NCI-H524 treated with DMSO at 0.1 percent for 48 hours (cell line): ENCODE results near the gene MICA.
"Not testable (repeated sequence)": the region's sequence is repeated elsewhere in the genome, so short reads cannot be mapped to it uniquely, and the experiment has no call there.

Experiments used
- DNase-seq: peaks from one replicate; lab custom pipeline; 2025; lab: John Stamatoyannopoulos, UW

Gene MICA

DNA sequence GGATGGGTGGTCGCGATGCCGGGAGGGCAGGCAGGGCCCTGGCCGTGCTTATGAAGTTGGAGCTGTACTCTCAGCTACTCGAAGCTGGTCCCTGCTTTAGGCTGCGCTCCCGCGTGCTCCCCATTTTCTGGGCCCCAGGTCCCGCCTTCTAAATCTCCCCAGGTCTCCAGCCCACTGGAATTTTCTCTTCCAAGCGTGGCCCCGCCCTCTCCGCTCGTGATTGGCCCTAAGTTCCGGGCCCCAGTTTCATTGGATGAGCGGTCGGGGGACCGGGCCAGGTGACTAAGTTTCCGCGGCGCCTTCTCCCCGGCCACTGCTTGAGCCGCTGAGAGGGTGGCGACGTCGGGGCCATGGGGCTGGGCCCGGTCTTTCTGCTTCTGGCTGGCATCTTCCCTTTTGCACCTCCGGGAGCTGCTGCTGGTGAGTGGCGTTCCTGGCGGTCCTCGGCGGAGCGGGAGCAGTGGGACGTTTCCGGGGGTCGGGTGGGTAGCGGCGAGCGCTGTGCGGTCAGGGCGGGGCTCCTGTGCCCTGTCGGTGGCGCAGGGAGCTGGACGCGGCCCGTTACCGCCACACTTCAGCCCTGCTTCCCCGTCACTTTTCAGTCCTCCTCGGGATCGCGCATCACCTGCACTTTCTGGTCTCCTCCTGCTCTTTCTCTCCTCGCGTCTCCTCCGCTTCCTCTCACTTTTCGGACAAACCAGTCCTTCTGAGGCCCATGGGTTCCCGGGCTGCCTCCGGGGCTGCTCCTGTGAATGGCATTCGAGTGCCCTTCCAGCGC lies at the start of gene MICA:
Gene MICA, plus strand, starts transcription at position 313 of the 778 bp plus-strand sequence. Its CDS starts 38 bp downstream, at position 351.
- DNase-seq: no peak

DNA sequence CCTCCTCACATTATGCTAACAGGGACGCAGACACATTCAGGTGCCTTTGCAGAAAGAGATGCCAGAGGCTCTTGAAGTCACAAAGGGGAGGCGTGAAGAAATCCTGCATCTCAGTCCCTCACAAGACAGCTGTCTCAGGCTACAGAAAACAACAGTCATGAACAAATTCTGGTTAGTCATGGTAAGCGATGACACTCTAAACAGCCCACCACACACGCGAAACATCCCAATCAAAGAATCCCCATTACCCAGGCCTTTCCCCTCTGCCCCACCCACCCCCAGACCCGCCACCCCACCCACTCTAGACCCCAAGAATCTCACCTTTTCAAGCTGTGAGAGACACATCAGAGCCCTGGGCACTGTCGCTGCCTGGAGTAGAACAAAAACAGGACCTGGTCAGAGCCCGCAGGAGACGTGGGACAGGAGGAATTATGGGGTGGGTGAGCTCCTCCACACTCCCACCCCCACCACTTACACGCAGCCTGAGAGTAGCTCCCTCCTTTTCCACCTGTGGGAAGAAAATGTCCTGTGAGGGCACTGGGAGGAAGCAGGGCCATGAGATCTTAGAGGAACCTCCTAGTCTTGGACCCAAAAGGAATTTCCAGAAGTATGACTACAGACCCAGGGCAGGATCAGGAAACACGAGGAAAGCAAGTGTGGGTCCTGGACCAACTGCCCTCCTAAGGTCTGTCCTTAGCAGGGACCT lies 49.1 kb upstream of the MICA start:
- no peak for DNase-seq

DNA sequence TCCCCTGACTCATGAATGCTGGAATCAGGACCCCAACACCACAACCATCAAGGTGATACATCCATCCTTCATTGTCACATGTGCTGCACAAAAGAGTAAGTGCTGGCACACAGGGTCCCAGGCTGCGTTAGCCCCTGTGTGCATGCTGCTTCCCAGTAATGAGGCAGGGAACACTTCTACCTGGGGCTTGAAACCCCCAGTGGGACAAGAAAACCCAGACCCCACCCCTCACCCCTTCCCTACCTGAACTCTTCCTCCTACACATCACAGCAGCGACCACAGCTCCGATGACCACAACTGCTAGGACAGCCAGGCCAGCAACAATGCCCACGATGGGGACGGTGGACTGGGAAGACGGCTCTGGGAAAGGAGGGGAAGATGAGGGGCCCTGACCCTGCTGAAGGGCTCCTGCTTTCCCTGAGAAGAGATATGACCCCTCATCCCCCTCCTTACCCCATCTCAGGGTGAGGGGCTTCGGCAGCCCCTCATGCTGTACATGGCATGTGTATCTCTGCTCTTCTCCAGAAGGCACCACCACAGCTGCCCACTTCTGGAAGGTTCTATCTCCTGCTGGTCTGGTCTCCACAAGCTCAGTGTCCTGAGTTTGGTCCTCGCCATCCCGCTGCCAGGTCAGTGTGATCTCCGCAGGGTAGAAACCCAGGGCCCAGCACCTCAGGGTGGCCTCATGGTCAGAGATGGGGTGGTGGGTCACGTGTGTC lies 48.4 kb upstream of the MICA start:
- DNase-seq: no peak

DNA sequence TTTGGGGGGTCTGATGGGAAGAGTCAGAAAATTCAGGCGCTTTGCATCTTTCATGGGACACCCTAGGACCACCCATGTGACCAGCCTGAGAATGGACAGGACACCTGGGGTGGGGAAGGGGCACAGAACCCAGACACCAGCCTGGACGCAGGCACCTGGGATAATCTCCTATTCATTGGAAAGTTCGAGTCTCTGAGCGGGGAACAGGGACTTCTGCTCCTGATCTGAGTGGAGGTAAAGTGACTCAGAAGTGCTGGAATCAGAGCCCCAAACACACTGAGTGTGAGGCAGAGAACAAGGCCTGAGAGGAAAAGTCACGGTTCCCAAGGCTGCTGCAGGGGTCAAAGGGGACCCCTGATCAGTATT lies 47.8 kb upstream of the MICA start:
- no peak for DNase-seq

DNA sequence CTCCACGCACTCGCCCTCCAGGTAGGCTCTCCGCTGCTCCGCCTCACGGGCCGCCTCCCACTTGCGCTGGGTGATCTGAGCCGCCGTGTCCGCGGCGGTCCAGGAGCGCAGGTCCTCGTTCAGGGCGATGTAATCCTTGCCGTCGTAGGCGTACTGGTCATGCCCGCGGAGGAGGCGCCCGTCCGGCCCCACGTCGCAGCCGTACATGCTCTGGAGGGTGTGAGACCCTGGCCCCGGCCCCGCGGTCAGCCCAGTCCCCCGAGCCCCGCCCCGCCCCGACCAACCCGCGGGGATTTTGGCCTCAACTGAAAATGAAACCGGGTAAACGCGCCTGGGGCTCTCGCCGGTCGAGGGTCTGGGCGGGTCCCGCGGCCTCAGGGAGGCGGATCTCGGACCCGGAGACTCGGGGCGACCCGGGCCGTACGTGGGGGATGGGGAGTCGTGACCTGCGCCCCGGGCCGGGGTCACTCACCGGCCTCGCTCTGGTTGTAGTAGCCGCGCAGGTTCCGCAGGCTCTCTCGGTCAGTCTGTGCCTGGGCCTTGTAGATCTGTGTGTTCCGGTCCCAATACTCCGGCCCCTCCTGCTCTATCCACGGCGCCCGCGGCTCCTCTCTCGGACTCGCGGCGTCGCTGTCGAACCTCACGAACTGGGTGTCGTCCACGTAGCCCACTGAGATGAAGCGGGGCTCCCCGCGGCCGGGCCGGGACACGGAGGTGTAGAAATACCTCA lies 47.0 kb upstream of the MICA start:
- DNase-seq: no peak

DNA sequence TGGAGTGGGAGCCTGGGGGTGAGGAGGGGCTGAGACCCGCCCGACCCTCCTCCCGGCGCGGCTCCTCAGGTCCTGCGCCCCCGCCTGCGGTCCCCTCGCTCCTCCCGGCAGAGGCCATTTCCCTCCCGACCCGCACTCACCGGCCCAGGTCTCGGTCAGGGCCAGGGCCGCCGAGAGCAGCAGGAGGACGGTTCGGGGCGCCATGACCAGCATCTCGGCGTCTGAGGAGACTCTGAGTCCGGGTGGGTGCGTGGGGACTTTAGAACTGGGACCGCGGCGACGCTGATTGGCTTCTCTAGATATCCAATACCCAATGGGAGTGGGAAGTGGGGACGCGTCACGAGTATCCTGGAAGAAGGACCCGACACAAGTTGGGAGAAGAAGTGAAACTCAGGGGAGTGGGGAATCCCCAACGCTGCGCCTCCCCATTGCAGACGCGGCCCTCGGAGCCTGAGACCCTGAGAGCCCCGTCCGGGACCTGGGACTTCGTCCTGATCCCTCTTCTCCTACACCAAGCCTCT lies 46.4 kb upstream of the MICA start, which contains the start of gene HLA-B:
Gene HLA-B, minus strand, starts transcription at position 234 of the 521 bp plus-strand sequence. Its CDS starts 21 bp downstream, at position 213.
- DNase-seq: no peak

DNA sequence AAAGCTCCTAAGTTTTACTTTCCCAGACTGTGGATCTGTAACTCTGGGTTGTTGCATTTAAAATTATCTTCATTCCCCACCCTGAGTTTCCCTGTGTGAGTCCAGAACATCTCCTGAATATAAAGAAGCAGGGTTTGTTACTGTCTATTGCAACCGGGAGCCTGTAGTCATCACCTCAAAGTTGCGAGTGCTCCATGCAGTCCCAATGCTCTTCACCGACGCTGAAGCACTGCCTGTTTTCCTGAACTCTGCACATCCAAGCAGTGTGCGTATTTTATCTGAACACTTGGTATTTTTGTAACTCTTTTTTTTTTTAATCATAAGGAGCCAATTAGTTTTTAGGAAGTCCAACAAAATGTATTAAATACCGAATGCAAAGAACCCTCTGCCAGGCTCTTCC lies 45.5 kb upstream of the MICA start:
- DNase-seq: no peak

DNA sequence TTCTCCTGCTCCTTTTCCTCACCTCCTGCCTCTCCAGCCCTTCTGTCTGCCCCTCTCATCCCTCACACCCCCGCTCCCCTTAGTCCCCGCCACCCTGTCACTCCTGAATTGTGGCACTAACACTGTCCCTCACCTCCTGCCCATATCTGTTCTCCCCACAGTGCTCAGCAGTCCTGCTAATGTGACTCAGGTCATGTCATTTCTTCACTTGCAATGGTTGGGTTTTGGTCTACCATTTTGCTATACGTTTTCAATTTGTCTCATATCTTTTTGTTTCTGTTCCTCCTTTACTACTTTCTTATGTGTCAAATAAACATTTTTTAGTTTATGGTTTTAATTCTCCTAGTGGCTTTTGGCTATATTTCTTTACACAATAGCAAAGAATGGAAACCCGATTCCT lies 45.1 kb upstream of the MICA start:
- DNase-seq: no peak

DNA sequence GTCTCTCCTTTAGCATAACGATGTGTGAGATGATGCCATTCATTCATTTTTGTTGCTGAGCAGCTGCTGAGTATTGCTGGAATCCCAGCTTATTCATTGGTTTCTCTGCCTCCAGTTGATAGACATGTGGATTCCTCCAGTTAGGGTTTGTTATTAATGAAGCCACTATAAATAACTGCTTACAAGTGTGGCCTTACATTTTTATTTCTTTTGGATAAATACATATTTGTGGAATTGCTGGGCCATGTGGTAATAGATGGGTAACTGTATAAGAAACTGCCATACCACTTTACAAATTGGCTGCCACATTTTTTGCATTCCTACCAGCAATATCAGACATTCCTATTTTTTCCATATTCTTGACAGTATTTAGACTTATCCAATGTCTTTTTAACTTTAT lies 43.8 kb upstream of the MICA start:
- no peak for DNase-seq

DNA sequence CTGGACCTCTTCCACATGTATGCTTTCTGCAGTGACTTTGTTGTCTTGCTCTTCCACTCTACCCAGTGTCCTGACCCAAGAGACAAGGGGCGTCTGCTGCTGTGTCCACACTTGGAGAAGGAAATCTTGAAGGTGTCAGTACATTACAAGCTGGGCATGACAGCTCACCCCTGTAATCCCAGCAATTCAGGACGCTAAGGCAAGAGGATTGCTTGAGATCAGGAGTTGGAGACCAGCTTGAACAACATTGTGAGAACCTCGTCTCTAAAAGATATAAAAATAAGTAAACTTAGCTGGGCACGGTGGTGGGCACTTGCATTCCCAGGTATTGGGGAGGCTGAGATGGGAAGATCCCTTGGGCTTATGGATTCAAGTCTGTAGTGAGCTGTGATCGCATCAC lies 40.6 kb upstream of the MICA start:
- DNase-seq: no peak

DNA sequence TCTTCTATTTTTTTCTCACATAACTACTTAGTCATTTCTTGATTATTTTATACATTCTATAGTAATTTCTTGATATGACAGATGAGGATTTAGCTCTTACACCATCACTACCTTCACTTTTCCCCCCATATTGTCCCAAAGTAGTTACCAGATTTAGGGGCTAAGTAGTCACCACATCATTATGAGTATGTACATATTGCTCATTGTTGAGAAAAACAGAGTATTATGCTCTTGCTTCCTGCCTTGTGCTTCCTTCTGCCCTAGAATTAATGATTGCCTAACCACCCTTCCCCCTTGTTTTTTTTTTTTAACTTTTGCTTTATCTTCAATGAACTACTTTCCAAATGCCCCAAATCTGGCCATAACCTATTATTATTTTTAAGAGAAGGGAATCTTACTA lies 39.6 kb upstream of the MICA start:
- no peak for DNase-seq

DNA sequence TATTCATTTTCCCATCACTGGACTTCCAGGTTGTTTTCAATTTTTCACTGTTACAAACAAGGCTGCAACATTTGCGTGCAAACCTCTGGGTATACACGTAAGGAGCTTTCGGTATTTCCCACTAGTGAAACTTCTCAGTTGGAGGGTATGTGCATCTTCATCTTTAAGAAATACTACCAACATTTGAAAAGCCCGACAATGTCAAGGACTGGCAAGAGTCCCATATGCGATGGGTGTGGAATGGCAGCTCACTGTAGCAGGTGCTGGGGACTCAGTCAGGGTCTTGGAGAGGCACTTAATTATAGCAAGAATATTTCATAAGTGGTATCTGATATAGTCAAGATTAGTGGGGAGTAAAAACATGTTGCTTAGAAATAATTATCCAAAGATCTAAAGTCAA lies 37.5 kb upstream of the MICA start:
- no peak for DNase-seq

DNA sequence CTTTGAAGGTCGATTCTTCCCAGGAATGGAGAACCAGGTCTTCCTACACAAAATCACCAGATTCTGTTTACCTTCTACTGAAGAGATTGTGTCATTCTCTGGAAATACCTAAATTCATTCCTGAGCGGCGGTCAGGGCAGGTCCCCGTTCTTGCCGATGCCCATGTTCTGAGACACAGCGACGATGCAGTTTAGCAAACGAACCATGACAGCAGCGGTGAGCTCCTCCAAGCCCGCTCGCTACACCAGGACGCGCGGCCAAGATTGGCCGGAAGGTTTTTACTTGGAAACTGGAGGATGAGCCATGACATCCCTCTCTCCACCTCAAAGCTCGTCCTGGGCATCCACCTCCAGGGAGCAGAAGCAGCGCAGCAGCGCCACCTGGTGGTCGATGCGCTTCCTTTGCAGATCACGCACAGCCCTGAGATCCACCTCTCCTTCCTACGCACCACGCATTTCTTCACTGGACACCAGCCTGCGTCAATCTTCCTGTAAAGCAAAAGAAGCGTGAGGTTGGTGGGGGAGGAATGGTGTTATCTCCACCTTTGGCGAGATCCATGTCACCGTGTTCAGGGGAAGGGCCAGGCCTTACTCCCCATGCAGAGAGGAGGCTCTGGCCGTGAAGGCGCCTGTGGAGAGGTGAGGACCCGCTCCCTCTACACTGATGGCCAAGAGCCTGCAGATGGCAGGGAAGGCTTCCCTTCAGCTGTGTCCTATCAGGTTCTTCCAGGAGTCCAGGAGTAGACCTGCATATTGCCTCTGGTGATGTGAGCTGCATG lies 36.5 kb upstream of the MICA start:
- no peak for DNase-seq

DNA sequence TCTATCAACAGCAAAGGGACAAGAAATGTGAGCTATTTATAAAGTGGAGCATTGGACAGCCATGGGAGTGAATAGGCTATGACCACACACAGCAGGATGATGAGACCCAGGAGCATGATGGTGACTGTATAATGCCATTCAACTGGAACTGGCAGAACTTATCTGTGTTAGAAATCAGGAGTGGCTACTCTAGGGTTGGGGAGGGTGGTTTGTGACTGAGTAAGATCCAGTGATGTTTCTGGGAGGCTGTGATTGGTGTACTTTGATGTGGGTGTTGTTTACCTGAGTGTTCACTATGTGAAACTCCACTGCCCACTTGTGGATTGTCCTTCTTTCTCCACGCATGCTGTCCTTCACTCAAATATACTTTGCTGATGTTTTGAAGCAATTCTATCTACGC lies 34.9 kb upstream of the MICA start:
- DNase-seq: no peak

DNA sequence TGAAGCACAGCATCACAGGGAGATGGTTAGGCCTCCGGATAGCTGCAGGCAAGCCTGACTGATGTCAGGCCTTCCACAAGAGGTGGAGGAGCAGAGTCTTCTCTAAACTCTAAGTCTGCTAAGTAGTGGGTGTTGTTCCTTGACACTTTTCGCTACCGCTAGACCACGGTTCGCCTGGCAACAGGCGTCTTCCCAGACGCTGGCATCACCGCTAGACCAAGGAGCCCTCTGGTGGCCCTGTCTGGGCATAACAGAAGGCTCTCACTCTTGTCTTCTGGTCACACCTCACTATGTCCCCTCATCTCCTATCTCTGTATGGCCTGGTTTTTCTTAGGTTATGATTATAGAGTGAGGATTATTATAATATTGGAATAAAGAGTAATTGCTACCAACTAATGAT lies 29.3 kb upstream of the MICA start:
- DNase-seq: not testable (repeated sequence)

DNA sequence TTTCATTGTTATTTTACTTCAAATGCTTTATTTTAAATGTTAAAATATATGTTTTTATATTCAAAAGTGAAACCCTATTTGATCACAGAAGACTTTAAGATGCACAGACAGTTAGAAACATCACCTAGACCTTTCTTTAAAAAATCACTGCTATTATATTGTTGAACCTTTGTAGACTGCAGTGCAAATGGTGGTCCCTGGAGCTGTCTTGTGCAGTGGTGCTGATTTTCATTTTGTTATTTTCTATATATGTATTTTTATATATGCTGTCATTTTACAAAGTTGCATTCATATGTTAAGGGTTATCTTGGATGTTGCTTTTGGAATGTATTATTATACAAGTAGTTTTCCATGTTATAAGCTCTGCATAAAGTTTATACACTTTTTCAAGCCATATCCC lies 27.7 kb upstream of the MICA start:
- DNase-seq: no peak

DNA sequence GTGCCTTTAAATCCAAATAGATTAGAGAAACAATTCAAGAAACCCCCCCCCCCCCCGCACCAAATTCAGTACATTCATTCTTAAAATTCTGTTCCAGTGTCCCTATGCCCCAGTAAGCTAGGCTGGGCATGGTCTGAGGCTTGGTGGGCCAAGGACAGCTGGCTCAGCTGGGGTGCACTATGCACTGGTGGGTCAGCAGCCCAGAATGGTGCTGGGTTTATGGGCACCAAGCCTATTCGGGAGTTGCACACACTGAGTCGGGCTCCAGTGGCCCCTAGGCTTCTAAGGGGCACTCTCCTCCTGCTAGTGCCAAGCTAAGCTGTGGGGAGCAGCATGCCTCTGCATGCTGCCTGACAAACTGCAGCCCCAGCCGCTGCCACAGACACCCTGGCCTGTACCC lies 26.4 kb upstream of the MICA start:
- no peak for DNase-seq

DNA sequence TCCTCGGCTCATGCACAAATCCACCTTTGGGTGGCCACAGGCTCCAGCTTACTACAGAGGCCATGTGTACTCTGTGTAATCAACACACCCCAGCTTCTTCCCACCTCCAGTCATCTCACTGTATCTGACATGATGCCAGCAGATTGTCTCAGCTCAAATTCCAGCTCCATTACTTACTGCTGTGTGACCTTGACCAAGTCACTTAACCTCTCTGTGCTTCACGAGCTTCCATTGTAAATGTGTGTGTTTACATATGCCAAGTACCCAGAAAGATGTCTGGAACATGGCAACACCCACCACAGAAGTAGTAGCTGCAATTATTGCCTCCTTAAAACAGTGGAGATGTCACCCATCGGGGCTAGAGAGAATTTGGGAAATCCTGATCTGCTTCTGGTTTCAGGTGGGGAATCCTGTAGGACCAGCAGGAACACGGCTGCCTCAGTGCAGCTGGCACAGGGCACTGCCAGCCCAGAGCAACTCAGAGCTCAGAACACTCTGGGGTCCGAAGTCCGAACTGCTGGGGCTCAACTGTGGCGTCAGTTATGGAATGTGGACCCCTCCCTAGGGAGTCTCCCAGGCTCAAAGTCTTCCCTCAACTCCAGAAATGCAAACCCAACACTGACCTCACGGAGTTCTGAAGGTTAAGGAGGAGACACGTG lies 25.2 kb upstream of the MICA start:
- no peak for DNase-seq

DNA sequence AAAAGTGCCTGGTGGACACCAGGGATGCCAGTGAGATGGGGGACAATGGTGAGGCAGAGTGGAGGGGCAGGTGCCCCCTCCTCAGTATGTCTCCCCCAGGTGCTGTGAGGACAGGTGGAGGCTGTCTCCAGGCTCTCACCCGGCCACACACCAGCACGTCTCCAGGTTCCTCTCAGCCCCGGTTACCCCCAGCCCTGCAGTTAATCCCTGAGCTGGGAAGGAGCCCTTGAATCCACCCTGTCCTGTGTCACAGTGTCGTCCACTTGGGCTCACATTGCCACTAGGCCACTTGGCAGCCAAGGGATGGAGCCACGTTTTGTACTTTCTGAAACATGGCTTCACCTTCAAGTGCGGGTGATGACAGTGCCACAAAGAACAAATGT lies 24.7 kb upstream of the MICA start:
- no peak for DNase-seq

DNA sequence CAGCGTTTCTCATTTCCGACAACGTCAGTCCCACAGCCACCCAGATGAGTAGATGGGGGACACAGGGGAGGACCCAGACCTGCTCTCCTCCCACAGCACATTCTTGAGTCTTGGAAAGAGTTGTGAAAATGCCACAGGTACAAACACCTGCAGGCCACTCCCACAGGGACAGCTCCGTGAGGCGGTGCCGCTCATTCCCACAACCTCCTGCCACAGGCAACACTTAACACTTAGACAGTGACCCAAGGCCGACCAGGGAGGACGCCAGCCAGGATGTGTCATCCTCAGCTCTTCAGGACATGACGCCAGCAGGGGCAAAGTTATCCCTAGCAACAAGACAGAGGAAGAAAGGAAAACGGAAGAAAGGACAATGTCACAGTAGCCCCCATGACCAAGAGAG lies 23.5 kb upstream of the MICA start:
- no peak for DNase-seq

DNA sequence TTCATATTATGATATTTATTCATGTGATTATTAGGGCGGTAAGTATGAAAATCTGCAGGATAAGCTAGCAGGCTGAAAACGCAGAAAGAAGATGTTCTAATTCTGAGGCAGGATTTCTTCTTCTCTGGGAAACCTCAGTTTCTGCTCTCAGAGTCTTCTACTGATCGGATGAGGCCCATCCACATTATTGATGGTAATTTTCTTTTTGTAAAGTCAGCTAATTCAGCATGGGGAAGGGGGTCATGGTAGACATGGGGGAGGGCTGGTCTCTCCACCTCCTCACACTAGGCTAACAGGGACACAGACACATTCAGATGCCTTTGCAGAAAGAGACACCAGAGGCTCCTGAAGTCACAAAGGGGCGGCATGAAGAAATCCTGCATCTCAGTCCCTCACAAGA lies 21.7 kb upstream of the MICA start:
- no peak for DNase-seq
